HepG2 (cell line): ENCODE data around the gene FBXO8. TPM values are rescaled to one million over a fixed set of nuclear protein-coding genes. Genes with fewer than 3 reads are reported as not detected.

Experiments
- HOMEZ ChIP-seq: IDR thresholded peaks from 2 replicates; pipeline ENCODE4 v1.6.1; 2016; ENCODE audit warnings: low read depth
- RELA ChIP-seq: sonication (generic); formaldehyde crosslinking; IDR thresholded peaks from 2 replicates; pipeline ENCODE4 v1.4.0; 2020; ENCODE audit warnings: missing genetic modification reagents
- ZFYVE20 ChIP-seq: sonication (generic); formaldehyde crosslinking; IDR thresholded peaks from 2 replicates; pipeline ENCODE4 v1.8.0; 2023; ENCODE audit warnings: low read depth, mild to moderate bottlenecking, moderate library complexity, missing genetic modification reagents, borderline replicate concordance
- ZNF264 ChIP-seq: sonication (generic); formaldehyde crosslinking; IDR thresholded peaks from 2 replicates; pipeline ENCODE4 v1.4.0; 2020; ENCODE audit warnings: missing genetic modification reagents
- ZNF354B ChIP-seq: sonication (generic); formaldehyde crosslinking; IDR thresholded peaks from 2 replicates; pipeline ENCODE4 v1.8.0; 2022; ENCODE audit warnings: mild to moderate bottlenecking, missing genetic modification reagents
- polyA plus RNA-seq, 8 experiments: library from polyadenylated mRNA; depleted of rRNA in 3 of 8; stranded (reverse) in 7 of 8; unstranded in 1 of 8; fragments of >200 nt; fragmentation: Illumina TruSeq in 4 of 8; extraction: Trizol in 4 of 8; gene quantifications; 2 replicates each; pipeline versions ENCODE4 v1.2.1 to v1.2.3, GENCODE V29; 2011 to 2016; ENCODE audit warnings: low read depth in 4 of 8, missing spikeins in 1 of 8, mixed read lengths in 1 of 8; ENCODE audit not compliant: insufficient read depth in 1 of 8
- total RNA-seq, 5 experiments: library from RNA; depleted of rRNA; stranded (reverse); fragments of >200 nt; fragmentation: Illumina TruSeq; extraction: Trizol; gene quantifications; 2 replicates each; pipeline ENCODE4 v1.2.3, GENCODE V29; 2016; ENCODE audit warnings: low read depth in 1 of 5
- TF ChIP-seq, protein P1 (sequence below): sonication (generic); formaldehyde crosslinking; IDR thresholded peaks from 2 replicates; pipeline ENCODE4 v1.9.0; 2021; ENCODE audit warnings: mild to moderate bottlenecking, missing genetic modification reagents

FBXO8 gene
- total and polyA plus RNA-seq, 2 of the 13 experiments (the other 11 are each of a cell fraction or from before 2014, with no cell fraction given): 11.7 to 15.2 TPM

DNA sequence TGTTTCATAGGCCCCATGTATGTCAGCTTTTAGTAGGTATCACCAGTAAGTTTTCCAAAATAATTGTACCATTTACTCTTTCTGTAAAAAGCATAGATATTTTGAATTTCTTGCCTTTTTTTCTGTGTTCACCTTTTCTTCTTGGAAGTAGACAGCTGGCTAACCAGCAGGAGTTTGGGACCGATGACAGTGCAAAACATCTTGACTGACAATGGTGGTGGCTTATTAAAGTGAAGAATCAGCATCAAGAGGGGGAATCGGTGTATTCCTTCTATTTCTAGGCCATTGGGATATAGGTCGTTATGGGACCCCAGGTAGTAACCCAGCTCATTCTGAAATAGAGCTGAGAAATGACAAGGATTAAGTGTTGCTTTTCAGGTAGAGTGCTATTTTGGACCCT is 3.4 kb upstream of the FBXO8 start (continued):
- TF ChIP-seq, protein P1, sequence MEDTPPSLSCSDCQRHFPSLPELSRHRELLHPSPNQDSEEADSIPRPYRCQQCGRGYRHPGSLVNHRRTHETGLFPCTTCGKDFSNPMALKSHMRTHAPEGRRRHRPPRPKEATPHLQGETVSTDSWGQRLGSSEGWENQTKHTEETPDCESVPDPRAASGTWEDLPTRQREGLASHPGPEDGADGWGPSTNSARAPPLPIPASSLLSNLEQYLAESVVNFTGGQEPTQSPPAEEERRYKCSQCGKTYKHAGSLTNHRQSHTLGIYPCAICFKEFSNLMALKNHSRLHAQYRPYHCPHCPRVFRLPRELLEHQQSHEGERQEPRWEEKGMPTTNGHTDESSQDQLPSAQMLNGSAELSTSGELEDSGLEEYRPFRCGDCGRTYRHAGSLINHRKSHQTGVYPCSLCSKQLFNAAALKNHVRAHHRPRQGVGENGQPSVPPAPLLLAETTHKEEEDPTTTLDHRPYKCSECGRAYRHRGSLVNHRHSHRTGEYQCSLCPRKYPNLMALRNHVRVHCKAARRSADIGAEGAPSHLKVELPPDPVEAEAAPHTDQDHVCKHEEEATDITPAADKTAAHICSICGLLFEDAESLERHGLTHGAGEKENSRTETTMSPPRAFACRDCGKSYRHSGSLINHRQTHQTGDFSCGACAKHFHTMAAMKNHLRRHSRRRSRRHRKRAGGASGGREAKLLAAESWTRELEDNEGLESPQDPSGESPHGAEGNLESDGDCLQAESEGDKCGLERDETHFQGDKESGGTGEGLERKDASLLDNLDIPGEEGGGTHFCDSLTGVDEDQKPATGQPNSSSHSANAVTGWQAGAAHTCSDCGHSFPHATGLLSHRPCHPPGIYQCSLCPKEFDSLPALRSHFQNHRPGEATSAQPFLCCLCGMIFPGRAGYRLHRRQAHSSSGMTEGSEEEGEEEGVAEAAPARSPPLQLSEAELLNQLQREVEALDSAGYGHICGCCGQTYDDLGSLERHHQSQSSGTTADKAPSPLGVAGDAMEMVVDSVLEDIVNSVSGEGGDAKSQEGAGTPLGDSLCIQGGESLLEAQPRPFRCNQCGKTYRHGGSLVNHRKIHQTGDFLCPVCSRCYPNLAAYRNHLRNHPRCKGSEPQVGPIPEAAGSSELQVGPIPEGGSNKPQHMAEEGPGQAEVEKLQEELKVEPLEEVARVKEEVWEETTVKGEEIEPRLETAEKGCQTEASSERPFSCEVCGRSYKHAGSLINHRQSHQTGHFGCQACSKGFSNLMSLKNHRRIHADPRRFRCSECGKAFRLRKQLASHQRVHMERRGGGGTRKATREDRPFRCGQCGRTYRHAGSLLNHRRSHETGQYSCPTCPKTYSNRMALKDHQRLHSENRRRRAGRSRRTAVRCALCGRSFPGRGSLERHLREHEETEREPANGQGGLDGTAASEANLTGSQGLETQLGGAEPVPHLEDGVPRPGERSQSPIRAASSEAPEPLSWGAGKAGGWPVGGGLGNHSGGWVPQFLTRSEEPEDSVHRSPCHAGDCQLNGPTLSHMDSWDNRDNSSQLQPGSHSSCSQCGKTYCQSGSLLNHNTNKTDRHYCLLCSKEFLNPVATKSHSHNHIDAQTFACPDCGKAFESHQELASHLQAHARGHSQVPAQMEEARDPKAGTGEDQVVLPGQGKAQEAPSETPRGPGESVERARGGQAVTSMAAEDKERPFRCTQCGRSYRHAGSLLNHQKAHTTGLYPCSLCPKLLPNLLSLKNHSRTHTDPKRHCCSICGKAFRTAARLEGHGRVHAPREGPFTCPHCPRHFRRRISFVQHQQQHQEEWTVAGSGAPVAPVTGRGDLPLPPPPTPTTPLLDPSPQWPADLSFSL (CRISPR knock-in tag): no peak
- TF ChIP-seq ZFYVE20 (no peak), RELA (CRISPR knock-in tag) (no peak), ZNF354B (no peak), ZNF264 (CRISPR knock-in tag) (no peak), HOMEZ (CRISPR knock-in tag) (no peak)
